ENCODE data around the gene C12orf56. TPM values are rescaled to one million over a fixed set of nuclear protein-coding genes. Genes with fewer than 3 reads are reported as not detected.

C12orf56 gene
- polyA plus RNA-seq, 1 donor (not counting 4 experiments of a cell fraction or from before 2014, with no cell fraction given), result 0.14 TPM

DNA sequence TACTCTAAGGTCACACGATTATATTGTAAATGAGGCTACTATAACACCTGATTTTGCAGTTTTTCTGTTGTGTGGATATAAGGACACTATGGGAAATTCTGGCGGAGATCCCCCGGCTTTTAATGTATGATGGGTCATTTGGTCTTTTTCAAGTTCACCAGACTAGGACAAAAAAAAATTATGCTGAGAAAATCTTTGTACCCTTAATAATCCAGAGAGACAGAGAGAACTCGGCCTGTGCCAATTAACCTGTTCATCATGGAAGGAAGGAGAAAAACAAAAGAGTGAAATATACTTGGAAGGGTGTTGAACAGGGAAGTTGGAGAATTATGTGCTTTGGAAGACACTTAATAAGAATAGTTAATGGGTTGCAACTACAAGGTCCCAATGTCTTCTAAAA lies 106.3 kb downstream of the C12orf56 start:
- Histone ChIP-seq H3K9ac (ENCODE audit: control insufficient read depth, extremely low read depth, insufficient read depth, low read length) (no peak overlapping the region), H3K27me3 (ENCODE audit: control insufficient read depth, extremely low read depth, insufficient read depth, low read length) (no peaks in the 10 kb centered on the region), H3K27ac (ENCODE audit: control insufficient read depth, insufficient read depth, low read length) (no peak overlapping the region), H4K20me1 (ENCODE audit: control insufficient read depth, extremely low read depth, insufficient read depth, low read length) (no peaks in the 10 kb centered on the region), H3K36me3 (ENCODE audit: control insufficient read depth in 2 of 2, extremely low read depth in 1 of 2, insufficient read depth in 2 of 2, low read length in 2 of 2) (no peaks in the 10 kb centered on the region), H3K79me2 (ENCODE audit: control insufficient read depth, insufficient read depth, low read length) (no peaks in the 10 kb centered on the region), H3K9me3 (ENCODE audit: control insufficient read depth, low read depth, low read length) (no peaks in the 10 kb centered on the region), H3K9me1 (ENCODE audit: control insufficient read depth, extremely low read depth, insufficient read depth, low read length) (no peaks in the 10 kb centered on the region), H3K4me3 (ENCODE audit: control insufficient read depth in 2 of 3, extremely low read depth in 1 of 3, insufficient read depth in 2 of 3, low read depth in 1 of 3, low read length in 3 of 3) (no peak overlapping the region), H2AFZ (ENCODE audit: control insufficient read depth, low read length) (no peak overlapping the region), H3K4me1 (ENCODE audit: control insufficient read depth, extremely low read depth, insufficient read depth, low read length) (no peaks in the 10 kb centered on the region), H3K4me2 (ENCODE audit: control insufficient read depth, extremely low read depth, insufficient read depth, low read depth, low read length) (no peak overlapping the region)
- no peak for TF ChIP-seq CTCF (optimal IDR thresholded peaks at IDR 0.05 in 1 of 3, IDR thresholded peaks at IDR 0.05 in 1 of 3, conservative IDR thresholded peaks at IDR 0.05 in 1 of 3; ENCODE audit: extremely low read depth in 1 of 3, insufficient read depth in 2 of 3, low read length in 3 of 3)
- no peak for TF ChIP-seq EZH2 (IDR thresholded peaks at IDR 0.05; ENCODE audit: low read length)
- dilution Hi-C loops (cut with MboI; ENCODE audit: extremely low pct_ligation_motif_present, low sequenced_read_pairs), result no loop called here
- DNase-seq (ENCODE audit: low read depth, low spot score), result no peak
- no peak for FAIRE-seq

DNA sequence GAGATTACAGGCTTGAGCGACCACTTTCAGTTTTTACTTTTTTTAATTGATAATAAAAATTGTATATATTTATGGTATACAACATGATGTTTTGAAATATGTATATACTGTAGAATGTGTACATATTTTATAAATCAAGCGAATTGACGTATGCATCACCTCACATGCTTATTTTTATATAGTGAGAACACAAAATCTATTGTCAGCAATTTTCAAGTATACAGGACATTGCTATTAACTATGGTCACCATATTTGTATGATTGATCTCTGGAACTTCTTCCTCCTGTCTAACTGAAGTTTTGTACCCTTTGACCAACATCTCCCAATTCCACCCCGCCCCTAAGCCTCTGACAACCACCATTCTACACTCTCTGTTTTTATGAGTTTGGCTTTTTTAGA lies 112.1 kb downstream of the C12orf56 start:
- dilution Hi-C loops (cut with MboI; ENCODE audit: extremely low pct_ligation_motif_present, low sequenced_read_pairs), result no loop called here
- no peak overlapping the region for H3K4me3 ChIP-seq (ENCODE audit: control insufficient read depth in 2 of 3, extremely low read depth in 1 of 3, insufficient read depth in 2 of 3, low read depth in 1 of 3, low read length in 3 of 3)
- no peak overlapping the region for H2AFZ ChIP-seq (ENCODE audit: control insufficient read depth, low read length)
- no peak for TF ChIP-seq CTCF (optimal IDR thresholded peaks at IDR 0.05 in 1 of 3, IDR thresholded peaks at IDR 0.05 in 1 of 3, conservative IDR thresholded peaks at IDR 0.05 in 1 of 3; ENCODE audit: extremely low read depth in 1 of 3, insufficient read depth in 2 of 3, low read length in 3 of 3)
- TF ChIP-seq EZH2 (IDR thresholded peaks at IDR 0.05; ENCODE audit: low read length), result no peak
- no peaks in the 10 kb centered on the region for H4K20me1 ChIP-seq (ENCODE audit: control insufficient read depth, extremely low read depth, insufficient read depth, low read length)
- H3K9ac ChIP-seq (ENCODE audit: control insufficient read depth, extremely low read depth, insufficient read depth, low read length), result no peak overlapping the region
- no peak overlapping the region for H3K27ac ChIP-seq (ENCODE audit: control insufficient read depth, insufficient read depth, low read length)
- DNase-seq (ENCODE audit: low read depth, low spot score), result no peak
- no peaks in the 10 kb centered on the region for H3K79me2 ChIP-seq (ENCODE audit: control insufficient read depth, insufficient read depth, low read length)
- no peak for FAIRE-seq
- H3K36me3 ChIP-seq (ENCODE audit: control insufficient read depth in 2 of 2, extremely low read depth in 1 of 2, insufficient read depth in 2 of 2, low read length in 2 of 2), result no peaks in the 10 kb centered on the region
- no peaks in the 10 kb centered on the region for H3K9me3 ChIP-seq (ENCODE audit: control insufficient read depth, low read depth, low read length)
- no peaks in the 10 kb centered on the region for H3K27me3 ChIP-seq (ENCODE audit: control insufficient read depth, extremely low read depth, insufficient read depth, low read length)
- H3K9me1 ChIP-seq (ENCODE audit: control insufficient read depth, extremely low read depth, insufficient read depth, low read length), result no peaks in the 10 kb centered on the region
- H3K4me2 ChIP-seq (ENCODE audit: control insufficient read depth, extremely low read depth, insufficient read depth, low read depth, low read length), result no peak overlapping the region
- H3K4me1 ChIP-seq (ENCODE audit: control insufficient read depth, extremely low read depth, insufficient read depth, low read length), result no peaks in the 10 kb centered on the region

All from keratinocyte (primary cell).